Islet precursor cell (in vitro differentiated cells): Measurements from ENCODE around the gene HDC.

Source experiments
- DNase-seq: peaks from one replicate; pipeline ENCODE4 v3.0.0-alpha.2; 2018

Gene HDC

DNA sequence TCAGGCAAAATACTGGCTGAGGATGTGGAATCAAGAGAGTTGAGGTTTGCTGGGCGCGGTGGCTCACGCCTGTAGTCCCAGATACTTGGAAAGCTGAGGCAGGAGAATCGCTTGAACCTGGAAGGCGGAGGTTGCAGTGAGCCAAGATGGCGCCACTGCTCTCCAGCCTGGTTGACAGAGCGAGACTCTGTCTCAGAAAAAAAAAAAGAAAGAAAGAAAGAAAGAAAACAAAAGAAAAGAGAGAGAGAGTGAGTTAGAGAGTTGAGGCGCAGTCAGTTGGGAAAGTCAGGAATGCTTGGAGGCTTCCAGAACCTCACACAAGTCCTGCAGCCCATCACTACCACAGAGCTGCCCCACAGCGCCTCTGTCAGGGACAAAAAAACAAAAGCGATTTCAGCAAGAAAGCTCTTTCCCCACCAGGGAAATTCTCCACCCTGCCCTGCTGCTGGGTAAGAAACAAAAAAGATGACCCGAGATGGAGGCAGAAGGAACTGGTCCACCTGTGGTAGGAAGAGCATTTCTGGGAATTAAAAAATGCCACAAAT lies 13.8 kb downstream of the HDC start:
- peak; percentile 19 for DNase-seq

DNA sequence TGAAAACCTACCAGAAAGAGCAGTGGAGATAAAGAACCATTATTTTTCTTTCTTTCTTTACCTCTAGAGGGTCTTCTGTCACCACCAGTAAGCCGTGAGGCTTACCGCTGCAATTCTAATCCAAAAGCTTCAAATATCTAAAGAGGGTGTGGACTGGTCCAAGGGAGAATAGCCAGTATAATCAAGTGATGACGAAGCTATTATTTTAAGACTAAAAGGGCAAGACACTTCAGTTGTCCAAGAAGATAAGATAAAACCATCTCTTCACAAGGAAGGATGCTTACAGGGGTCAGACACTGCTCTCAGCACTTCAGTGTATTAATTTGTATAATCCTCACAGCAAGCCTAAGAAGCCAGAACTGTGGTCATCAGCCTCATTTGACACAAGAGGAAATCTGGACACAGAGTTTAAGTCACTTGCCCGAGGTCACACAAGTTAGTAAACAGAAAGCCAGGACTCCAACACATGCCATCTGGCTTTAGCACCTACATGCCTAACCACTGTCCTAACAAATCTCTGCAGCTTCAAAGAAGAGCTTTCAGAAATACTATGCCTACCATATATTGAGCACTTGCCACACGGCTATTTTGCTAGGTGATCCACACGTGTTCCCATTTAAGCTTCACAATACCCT lies 14.6 kb downstream of the HDC start:
- peak; percentile 25 for DNase-seq

- DNase-seq: no peak
Observed at GRCh38 chr15:50249704-50250103, 15.8 kb downstream of the HDC start.

GRCh38 chr15:50248994-50249582 lies 16.4 kb downstream of the HDC start:
- DNase-seq: peak; percentile 18

DNA sequence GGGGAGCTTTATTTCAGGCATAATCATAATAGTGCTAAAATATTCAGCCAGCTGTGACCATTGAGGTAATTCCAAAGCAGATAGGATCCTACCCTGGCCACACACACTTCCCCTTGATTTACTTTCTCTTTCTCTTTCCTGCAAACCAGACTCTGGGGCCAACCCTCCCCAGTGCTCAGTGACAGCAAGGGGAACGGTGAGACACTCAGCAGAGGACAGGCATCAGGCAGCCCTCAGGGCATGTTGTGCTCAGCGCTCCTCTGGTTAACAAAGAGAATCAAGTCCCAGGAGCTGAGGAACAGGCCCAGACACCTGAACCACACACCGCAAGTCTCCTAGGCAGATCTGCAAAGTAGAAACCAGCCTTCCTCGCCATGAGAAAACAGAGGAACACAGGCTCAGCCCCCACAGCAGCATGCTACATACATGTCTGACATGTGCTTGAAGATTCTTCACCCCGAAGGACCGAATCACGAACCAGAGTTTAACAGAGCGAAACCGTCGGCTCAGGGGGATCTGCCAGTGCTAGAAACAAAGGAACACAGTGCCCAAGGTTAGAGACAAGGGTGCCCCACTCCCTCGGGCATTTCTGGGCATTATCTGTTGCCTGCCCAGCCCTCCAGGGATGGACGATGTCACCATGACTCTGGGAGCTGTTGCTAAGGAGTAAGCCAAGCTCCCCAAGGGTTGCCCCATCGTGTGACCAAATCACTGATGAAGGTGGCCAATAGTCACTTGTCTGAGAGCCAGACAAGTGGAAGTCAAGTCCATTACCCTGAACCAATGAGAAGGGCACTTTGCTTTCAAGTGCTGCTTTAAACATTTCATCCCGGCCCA lies 17.5 kb downstream of the HDC start:
- DNase-seq: peak; percentile 97

DNA sequence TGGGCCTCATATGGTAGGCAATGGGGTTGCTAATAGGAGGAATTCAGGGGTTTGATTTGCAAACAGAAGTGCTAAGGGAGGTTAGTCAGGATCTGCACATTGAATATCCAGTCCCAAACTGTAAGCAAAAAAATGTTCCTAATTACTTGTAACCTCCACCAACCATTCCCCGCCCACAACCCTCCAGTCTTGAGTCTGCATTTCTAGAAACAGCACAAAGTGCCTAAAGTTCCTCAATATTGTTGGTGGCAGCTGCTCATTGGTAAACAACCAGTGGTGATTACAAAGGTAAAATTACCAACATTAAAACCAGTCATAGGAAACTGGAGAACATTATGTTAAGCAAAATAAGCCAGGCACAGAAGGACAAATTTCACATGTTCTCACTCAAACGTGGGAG lies 18.9 kb downstream of the HDC start:
- DNase-seq: no peak

- no peak for DNase-seq
Observed at GRCh38 chr15:50244959-50245624, 20.4 kb downstream of the HDC start.

DNA sequence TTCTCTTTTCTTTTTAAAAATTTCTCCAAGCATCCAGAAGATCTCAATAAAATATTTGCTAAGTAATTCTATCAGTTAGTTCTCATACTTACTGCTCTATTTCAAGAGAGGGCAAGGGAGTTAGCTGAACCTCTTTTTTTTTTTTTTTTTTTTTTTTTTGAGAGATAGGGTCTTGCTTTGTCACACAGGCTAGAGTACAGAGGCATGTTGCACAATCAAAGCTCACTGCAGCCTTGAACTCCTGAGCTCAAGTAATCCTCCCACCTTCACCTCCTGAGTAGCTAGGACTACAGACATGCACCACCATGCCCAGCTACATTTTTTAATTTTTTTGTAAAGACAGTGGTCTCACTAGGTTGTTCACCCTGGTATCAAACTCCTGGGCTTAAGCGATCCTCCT lies 21.4 kb downstream of the HDC start:
- DNase-seq: no peak

DNA sequence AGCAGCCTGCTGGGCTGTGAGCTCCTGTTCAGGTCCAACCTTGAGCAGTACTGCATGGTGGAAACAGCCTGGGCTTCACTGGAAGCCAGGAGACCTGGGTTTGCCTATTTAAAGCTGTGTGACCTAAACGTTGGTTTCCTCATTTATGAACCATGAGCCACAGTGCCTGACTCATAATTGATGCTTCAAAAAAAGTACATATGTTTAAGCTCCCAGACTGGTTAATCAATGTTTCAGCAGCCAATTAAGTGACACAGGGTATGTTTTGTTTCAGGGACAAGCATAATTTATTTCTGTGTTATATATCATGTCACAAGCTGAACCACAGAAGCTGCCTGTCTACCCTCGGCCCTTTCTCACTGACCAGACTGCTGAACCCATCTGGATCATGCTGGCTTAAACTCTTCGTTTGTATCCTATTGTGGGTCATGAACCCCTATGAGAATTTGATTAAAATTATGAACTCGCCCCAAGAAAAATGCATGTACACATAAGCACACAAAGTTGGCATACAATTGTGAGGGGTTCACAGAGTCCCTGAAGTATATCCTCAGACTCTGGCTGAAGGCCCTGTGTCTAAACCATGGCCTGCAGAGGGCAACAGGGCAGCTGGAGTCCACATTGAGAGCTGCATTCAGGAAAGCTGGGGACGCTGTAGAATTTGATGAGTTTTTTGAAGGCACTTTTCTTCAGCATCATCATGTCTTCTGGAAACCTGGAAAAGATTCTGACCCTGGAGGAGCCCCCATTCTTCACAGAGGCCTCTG lies 23.7 kb downstream of the HDC start:
- DNase-seq: no peak

- peak; percentile 16 for DNase-seq
Observed at GRCh38 chr15:50238255-50238654, 27.3 kb downstream of the HDC start.

DNA sequence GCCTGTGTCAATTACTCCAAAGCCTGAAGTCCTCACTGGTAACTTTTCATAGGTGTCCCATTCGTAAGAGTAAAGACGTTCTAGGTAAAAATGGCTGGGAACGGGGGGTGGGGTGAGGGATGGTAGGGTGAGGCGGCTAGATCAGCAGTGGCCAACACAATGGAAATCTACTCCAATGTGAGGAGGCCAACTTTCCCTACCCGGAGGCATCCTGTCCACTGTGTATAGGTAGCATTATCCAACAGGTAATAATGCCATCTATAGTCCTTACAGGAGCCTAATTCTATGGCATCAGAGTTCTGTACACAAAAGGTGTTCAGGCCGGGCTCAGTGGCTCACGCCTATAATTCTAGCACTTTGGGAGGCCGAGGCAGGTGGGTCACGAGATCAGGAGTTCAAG lies 29.1 kb downstream of the HDC start:
- peak; percentile 11 for DNase-seq

- DNase-seq: peak; percentile 7
Observed at GRCh38 chr15:50235794-50236193, 29.7 kb downstream of the HDC start.

DNA sequence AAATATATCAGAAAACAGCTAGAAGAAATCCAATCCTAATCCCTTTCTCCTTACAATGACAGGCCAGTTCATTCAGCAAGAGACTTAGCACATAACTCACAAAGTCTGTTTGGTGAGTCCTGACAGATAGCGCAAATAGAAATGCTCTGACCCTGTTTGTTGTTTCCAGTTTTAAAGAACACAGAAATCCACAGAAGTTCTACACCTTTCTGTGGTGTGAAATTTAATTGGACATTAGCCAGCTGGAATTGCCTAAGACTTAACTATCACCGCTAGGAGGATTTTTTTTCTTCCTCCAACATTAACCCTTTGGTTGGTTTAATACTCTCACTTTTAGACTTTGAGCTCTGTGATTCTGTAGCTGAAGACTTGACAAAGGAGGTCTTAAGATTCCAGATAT lies 30.8 kb downstream of the HDC start:
- DNase-seq: no peak

GRCh38 chr15:50233192-50233736 lies 32.3 kb downstream of the HDC start:
- DNase-seq: no peak

DNA sequence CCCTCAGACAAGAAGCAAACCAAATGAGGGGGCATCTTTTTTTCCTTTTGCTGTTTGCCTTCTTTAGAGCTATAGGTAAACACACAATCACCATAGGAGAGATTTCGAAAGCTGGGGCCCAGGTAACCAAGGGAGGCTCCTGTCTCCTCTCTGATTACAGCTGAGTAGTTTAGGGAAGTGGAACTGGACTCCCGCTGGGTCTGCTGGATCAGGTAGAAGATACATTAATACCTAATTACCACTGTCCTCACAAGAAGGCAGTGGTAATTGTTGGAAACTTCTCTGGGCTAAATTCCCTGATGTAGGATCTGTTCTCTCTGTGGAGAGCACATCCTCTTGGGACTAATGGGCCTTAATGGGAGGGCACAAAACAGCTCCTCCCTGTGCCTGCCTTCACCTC lies 32.7 kb downstream of the HDC start:
- peak; percentile 42 for DNase-seq

GRCh38 chr15:50231761-50232160 lies 33.8 kb downstream of the HDC start:
- no peak for DNase-seq

- DNase-seq: no peak
Observed at GRCh38 chr15:50229336-50229735, 36.2 kb downstream of the HDC start.

- no peak for DNase-seq
Observed at GRCh38 chr15:50228866-50229265, 36.7 kb downstream of the HDC start.

GRCh38 chr15:50227076-50227475 lies 38.5 kb downstream of the HDC start:
- DNase-seq: no peak

- DNase-seq: no peak
Observed at GRCh38 chr15:50225938-50226337, 39.6 kb downstream of the HDC start.

GRCh38 chr15:50225057-50225456 lies 40.5 kb downstream of the HDC start:
- DNase-seq: no peak

GRCh38 chr15:50224606-50225005 lies 40.9 kb downstream of the HDC start:
- no peak for DNase-seq
